Stimulated activated CD8-positive, alpha-beta memory T cell treated with anti-CD3 and anti-CD28 coated beads, Interleukin-4, amount 100 ng/mL, for 24 hours (primary cell): Measurements from ENCODE around the gene STXBP2.

Experiments used
- DNase-seq: peaks from one replicate; pipeline ENCODE4 v3.0.0-alpha.2; 2020; ENCODE audit warnings: low read depth

STXBP2 gene

GRCh38 chr19:7636691-7637373, at the start of gene STXBP2:
Gene STXBP2, plus strand, starts transcription at chr19:7637110. Its CDS starts 40 bp downstream, at chr19:7637150.
- DNase-seq: peak; percentile 81

GRCh38 chr19:7589822-7590221, 47.1 kb upstream of the STXBP2 start:
- DNase-seq: no peak

- DNase-seq: no peak
Measured at GRCh38 chr19:7590256-7590655, 46.7 kb upstream of the STXBP2 start.

GRCh38 chr19:7595466-7596133, 41.3 kb upstream of the STXBP2 start, which contains the start of gene CAMSAP3:
Gene CAMSAP3, plus strand, starts transcription at chr19:7595863. Its CDS starts 140 bp downstream, at chr19:7596003.
- DNase-seq: peak; percentile 26

GRCh38 chr19:7596211-7596937, 40.5 kb upstream of the STXBP2 start:
- DNase-seq: no peak

- DNase-seq: no peak
Measured at GRCh38 chr19:7597689-7598088, 39.2 kb upstream of the STXBP2 start.

- DNase-seq: no peak
Measured at GRCh38 chr19:7598180-7598579, 38.7 kb upstream of the STXBP2 start.

- DNase-seq: no peak
Measured at GRCh38 chr19:7600721-7601120, 36.2 kb upstream of the STXBP2 start.

GRCh38 chr19:7602240-7602934, 34.5 kb upstream of the STXBP2 start:
- DNase-seq: no peak

GRCh38 chr19:7602935-7603497, 33.9 kb upstream of the STXBP2 start:
- DNase-seq: no peak

GRCh38 chr19:7603919-7604318, 33.0 kb upstream of the STXBP2 start:
- DNase-seq: no peak

GRCh38 chr19:7605490-7606222, 31.3 kb upstream of the STXBP2 start:
- no peak for DNase-seq

GRCh38 chr19:7606289-7606688, 30.6 kb upstream of the STXBP2 start:
- DNase-seq: no peak

GRCh38 chr19:7607212-7607873, 29.6 kb upstream of the STXBP2 start:
- no peak for DNase-seq

GRCh38 chr19:7607874-7608560, 28.9 kb upstream of the STXBP2 start:
- DNase-seq: no peak

- no peak for DNase-seq
Measured at GRCh38 chr19:7610491-7611240, 26.2 kb upstream of the STXBP2 start.

GRCh38 chr19:7611541-7612279, 25.2 kb upstream of the STXBP2 start:
- DNase-seq: no peak
